G401 (cell line): Measurements from ENCODE around the gene FBH1. TPM values are rescaled to one million over a fixed set of nuclear protein-coding genes. Genes with fewer than 3 reads are reported as not detected.
"Not testable (repeated sequence)": the region's sequence is repeated elsewhere in the genome, so short reads cannot be mapped to it uniquely, and the experiment has no call there.

Experiments used
- DNase-seq: peaks from one replicate; pipeline ENCODE4 v3.0.0-alpha.2; 2015; ENCODE audit warnings: low spot score
- in situ Hi-C: cut with HindIII; loops from 2 replicates; pipeline ENCODE4 v1.10.0; 2016; ENCODE audit warnings: low sequenced_read_pairs, mixed read lengths
- total RNA-seq: library from RNA; depleted of rRNA; stranded (reverse); fragments of >200 nt; shearing (Covaris generic); gene quantifications from 2 replicates; pipeline ENCODE4 v1.2.3, GENCODE V29; 2014

The FBH1 gene
- total RNA-seq, 1 experiment from 2014 or later = 50.2 TPM

GRCh38 chr10:5897504-5897903 lies 7.5 kb downstream of the FBH1 start:
- in situ Hi-C loops = no loop called here
- no peak for DNase-seq

GRCh38 chr10:5898163-5898562 lies 8.1 kb downstream of the FBH1 start:
- in situ Hi-C loops = no loop called here

GRCh38 chr10:5900247-5900646 lies 10.2 kb downstream of the FBH1 start:
- in situ Hi-C loops = no loop called here
- no peak for DNase-seq

More at GRCh38 chr10:5898163-5898562, 8.1 kb downstream of the FBH1 start:
- no peak for DNase-seq

GRCh38 chr10:5902511-5903274 lies 12.7 kb downstream of the FBH1 start:
- DNase-seq = peak; percentile 6
- in situ Hi-C loops = no loop called here

GRCh38 chr10:5903563-5903962 lies 13.5 kb downstream of the FBH1 start:
- in situ Hi-C loops = no loop called here
- DNase-seq = no peak

GRCh38 chr10:5904227-5904626 lies 14.2 kb downstream of the FBH1 start:
- in situ Hi-C loops = no loop called here
- no peak for DNase-seq

GRCh38 chr10:5905854-5906507 lies 15.9 kb downstream of the FBH1 start:
- DNase-seq = no peak
- in situ Hi-C loops = no loop called here

- in situ Hi-C loops = no loop called here
- no peak for DNase-seq
Measured at GRCh38 chr10:5906651-5907050, 16.6 kb downstream of the FBH1 start.

GRCh38 chr10:5908676-5909075 lies 18.6 kb downstream of the FBH1 start:
- DNase-seq, in situ Hi-C loops: not testable (repeated sequence)

GRCh38 chr10:5910323-5911100 lies 20.5 kb downstream of the FBH1 start:
- DNase-seq = peak; percentile 4
- in situ Hi-C loops = no loop called here

GRCh38 chr10:5911670-5912069 lies 21.6 kb downstream of the FBH1 start:
- DNase-seq = no peak

GRCh38 chr10:5913736-5914135 lies 23.7 kb downstream of the FBH1 start:
- in situ Hi-C loops = no loop called here

More at GRCh38 chr10:5911670-5912069, 21.6 kb downstream of the FBH1 start:
- in situ Hi-C loops = no loop called here

GRCh38 chr10:5915451-5915850 lies 25.4 kb downstream of the FBH1 start:
- DNase-seq = no peak

More at GRCh38 chr10:5913736-5914135, 23.7 kb downstream of the FBH1 start:
- no peak for DNase-seq

GRCh38 chr10:5917305-5917704 lies 27.3 kb downstream of the FBH1 start:
- no peak for DNase-seq
- in situ Hi-C loops = no loop called here

More at GRCh38 chr10:5915451-5915850, 25.4 kb downstream of the FBH1 start:
- in situ Hi-C loops = no loop called here

- in situ Hi-C loops = no loop called here
- no peak for DNase-seq
Measured at GRCh38 chr10:5918763-5919162, 28.7 kb downstream of the FBH1 start.

- in situ Hi-C loops = no loop called here
Measured at GRCh38 chr10:5919568-5919967, 29.5 kb downstream of the FBH1 start.

GRCh38 chr10:5921746-5922145 lies 31.7 kb downstream of the FBH1 start:
- DNase-seq = no peak
- in situ Hi-C loops = no loop called here

More at GRCh38 chr10:5919568-5919967, 29.5 kb downstream of the FBH1 start:
- no peak for DNase-seq

GRCh38 chr10:5924889-5925288 lies 34.8 kb downstream of the FBH1 start:
- DNase-seq = no peak
- in situ Hi-C loops = no loop called here

GRCh38 chr10:5927306-5927705 lies 37.3 kb downstream of the FBH1 start:
- DNase-seq = peak; percentile 27
- in situ Hi-C loops = no loop called here

- in situ Hi-C loops = no loop called here
- DNase-seq = no peak
Measured at GRCh38 chr10:5929442-5929841, 39.4 kb downstream of the FBH1 start.
